ENCODE measurements around the gene LCT.

Gene LCT

DNA sequence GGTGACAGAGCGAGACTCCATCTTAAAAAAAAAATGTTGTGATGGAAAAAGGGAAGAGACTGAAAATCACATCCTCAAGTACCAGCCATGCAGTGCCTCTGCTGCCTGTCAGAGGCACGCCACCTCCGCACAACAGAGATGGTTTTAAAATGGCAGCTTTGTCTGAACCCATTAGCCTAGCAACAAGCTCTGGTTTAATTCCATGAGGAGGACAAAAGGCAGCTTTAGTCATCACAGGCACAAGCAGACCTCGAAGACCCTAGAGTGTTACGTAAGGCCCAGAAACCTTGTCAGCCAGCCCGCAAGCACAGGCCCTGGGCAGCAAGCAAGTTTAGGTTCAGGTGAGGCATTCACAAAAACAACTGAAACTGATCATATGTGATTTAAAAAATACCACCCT is 10.4 kb downstream of the LCT start:
- H3K79me2 ChIP-seq (ENCODE audit: low read length), result no peaks in the 10 kb centered on the region
- no peak overlapping the region for H3K4me3 ChIP-seq (ENCODE audit: low read length)
- no peak overlapping the region for H3K27ac ChIP-seq (ENCODE audit: low read length)
- no peaks in the 10 kb centered on the region for H3K9me3 ChIP-seq (ENCODE audit: insufficient read depth, low read length)
- peaks cover 13% of the 10 kb centered on the region for H3K36me3 ChIP-seq (replicated peaks; ENCODE audit: low read depth, low read length)
- H3K4me1 ChIP-seq (ENCODE audit: low read length), result no peaks in the 10 kb centered on the region
- no peaks in the 10 kb centered on the region for H4K20me1 ChIP-seq (ENCODE audit: insufficient read depth, low read length)
- TF ChIP-seq, protein P1, sequence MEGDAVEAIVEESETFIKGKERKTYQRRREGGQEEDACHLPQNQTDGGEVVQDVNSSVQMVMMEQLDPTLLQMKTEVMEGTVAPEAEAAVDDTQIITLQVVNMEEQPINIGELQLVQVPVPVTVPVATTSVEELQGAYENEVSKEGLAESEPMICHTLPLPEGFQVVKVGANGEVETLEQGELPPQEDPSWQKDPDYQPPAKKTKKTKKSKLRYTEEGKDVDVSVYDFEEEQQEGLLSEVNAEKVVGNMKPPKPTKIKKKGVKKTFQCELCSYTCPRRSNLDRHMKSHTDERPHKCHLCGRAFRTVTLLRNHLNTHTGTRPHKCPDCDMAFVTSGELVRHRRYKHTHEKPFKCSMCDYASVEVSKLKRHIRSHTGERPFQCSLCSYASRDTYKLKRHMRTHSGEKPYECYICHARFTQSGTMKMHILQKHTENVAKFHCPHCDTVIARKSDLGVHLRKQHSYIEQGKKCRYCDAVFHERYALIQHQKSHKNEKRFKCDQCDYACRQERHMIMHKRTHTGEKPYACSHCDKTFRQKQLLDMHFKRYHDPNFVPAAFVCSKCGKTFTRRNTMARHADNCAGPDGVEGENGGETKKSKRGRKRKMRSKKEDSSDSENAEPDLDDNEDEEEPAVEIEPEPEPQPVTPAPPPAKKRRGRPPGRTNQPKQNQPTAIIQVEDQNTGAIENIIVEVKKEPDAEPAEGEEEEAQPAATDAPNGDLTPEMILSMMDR (IDR thresholded peaks at IDR 0.05; ENCODE audit: low read depth, low read length), result no peak
- no peak for TF ChIP-seq EZH2phosphoT487 (IDR thresholded peaks at IDR 0.05; ENCODE audit: low read depth)
- no peak overlapping the region for H3K9ac ChIP-seq (ENCODE audit: low read length)
- H2AFZ ChIP-seq (ENCODE audit: low read depth, low read length), result no peak overlapping the region
- H3K27me3 ChIP-seq (ENCODE audit: low read depth, low read length), result no peaks in the 10 kb centered on the region
- H3K4me2 ChIP-seq (ENCODE audit: low read length), result no peak overlapping the region

DNA sequence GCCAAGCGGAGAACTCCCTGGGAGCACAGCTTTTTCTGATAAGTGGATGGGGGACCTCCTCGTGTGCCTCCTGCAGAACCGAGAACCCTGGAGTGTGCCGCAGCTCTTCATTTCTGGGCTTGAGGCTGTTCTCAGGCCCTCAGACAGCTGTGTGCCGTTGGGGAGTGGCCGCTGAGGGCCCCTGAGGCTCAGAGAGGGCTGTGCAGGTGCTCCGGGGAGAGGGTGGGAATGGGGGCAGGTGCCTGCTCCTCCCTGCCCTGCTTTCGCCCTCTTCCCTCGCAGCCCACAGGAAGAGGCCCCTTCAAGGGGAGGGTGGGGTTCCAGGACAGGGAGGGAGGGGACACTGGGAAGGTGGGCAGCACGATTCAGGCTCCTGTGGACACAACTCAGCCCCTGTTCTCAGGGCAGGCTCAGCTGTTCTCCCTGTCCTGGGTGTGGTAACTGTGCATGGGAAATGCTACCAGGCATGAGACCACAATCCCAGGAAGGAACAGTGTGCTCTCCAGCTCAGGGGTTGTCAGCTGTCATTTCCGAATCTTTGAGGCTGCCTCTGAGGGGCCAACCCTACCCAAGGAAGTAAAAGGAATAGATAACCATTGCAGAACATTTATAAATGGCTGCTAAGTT is 11.3 kb downstream of the LCT start:
- H3K9ac ChIP-seq (ENCODE audit: low read length), result no peak overlapping the region
- no peaks in the 10 kb centered on the region for H4K20me1 ChIP-seq (ENCODE audit: insufficient read depth, low read length)
- no peak overlapping the region for H3K4me2 ChIP-seq (ENCODE audit: low read length)
- H3K27me3 ChIP-seq (ENCODE audit: low read depth, low read length), result no peaks in the 10 kb centered on the region
- H3K4me1 ChIP-seq (ENCODE audit: low read length), result no peaks in the 10 kb centered on the region
- H3K36me3 ChIP-seq (replicated peaks; ENCODE audit: low read depth, low read length), result peaks cover 13% of the 10 kb centered on the region
- H3K79me2 ChIP-seq (ENCODE audit: low read length), result no peaks in the 10 kb centered on the region
- H2AFZ ChIP-seq (ENCODE audit: low read depth, low read length), result no peak overlapping the region
- no peaks in the 10 kb centered on the region for H3K9me3 ChIP-seq (ENCODE audit: insufficient read depth, low read length)
- H3K4me3 ChIP-seq (ENCODE audit: low read length), result no peak overlapping the region
- TF ChIP-seq, protein P1 (IDR thresholded peaks at IDR 0.05; ENCODE audit: low read depth, low read length), result no peak
- TF ChIP-seq EZH2phosphoT487 (IDR thresholded peaks at IDR 0.05; ENCODE audit: low read depth), result no peak
- no peak overlapping the region for H3K27ac ChIP-seq (ENCODE audit: low read length)

DNA sequence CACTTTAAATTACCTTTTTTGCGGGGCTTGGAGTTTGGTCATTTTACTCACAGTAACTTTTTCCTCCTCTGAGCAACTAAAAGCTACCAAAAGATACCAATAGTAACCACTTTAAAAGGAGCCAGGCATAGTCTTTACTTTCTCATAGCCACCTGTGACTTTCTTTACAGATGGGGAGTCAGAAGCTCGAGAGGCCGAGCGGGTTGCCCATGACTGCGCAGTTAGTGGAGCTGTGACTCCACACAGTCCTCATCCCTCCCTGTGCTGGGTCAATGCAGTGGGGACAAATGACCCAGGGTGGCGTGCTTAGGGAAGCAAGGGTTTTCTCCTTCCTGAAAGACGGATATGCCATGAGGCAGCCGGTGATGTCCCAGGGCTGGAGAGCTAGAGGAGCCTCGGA is 11.9 kb downstream of the LCT start:
- Histone ChIP-seq H2AFZ (ENCODE audit: low read depth, low read length) (no peak overlapping the region), H3K9me3 (ENCODE audit: insufficient read depth, low read length) (no peaks in the 10 kb centered on the region), H3K27me3 (ENCODE audit: low read depth, low read length) (no peaks in the 10 kb centered on the region), H3K27ac (ENCODE audit: low read length) (no peak overlapping the region), H3K36me3 (replicated peaks; ENCODE audit: low read depth, low read length) (peaks cover 13% of the 10 kb centered on the region), H3K4me1 (ENCODE audit: low read length) (no peaks in the 10 kb centered on the region), H3K9ac (ENCODE audit: low read length) (no peak overlapping the region), H3K4me2 (ENCODE audit: low read length) (no peak overlapping the region), H3K79me2 (ENCODE audit: low read length) (no peaks in the 10 kb centered on the region), H4K20me1 (ENCODE audit: insufficient read depth, low read length) (no peaks in the 10 kb centered on the region), H3K4me3 (ENCODE audit: low read length) (no peak overlapping the region)
- no peak for TF ChIP-seq EZH2phosphoT487 (IDR thresholded peaks at IDR 0.05; ENCODE audit: low read depth)
- TF ChIP-seq, protein P1 (IDR thresholded peaks at IDR 0.05; ENCODE audit: low read depth, low read length), result no peak

DNA sequence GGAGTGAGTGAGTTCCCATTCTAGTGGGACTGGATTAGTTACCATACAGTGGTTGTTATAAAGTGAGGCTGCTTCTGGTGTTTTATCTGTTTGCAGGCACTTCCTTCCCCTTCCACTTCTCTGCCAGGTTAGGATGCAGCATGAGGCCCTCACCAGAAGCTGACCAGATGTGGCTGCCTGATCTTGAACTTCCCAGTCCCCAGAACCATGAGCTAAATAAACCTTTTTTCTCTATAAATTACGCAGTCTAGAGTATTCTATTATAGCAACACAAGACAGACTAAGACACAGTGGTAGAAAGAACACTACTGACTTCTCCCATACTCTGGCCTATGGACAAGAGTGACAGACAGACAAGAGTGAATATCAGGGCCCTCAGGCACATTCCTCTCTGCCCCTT is 14.1 kb downstream of the LCT start:
- Histone ChIP-seq H3K4me3 (ENCODE audit: low read length) (no peak overlapping the region), H3K27ac (ENCODE audit: low read length) (no peak overlapping the region), H2AFZ (ENCODE audit: low read depth, low read length) (no peak overlapping the region), H3K27me3 (ENCODE audit: low read depth, low read length) (no peaks in the 10 kb centered on the region), H3K79me2 (ENCODE audit: low read length) (no peaks in the 10 kb centered on the region), H4K20me1 (ENCODE audit: insufficient read depth, low read length) (no peaks in the 10 kb centered on the region), H3K36me3 (replicated peaks; ENCODE audit: low read depth, low read length) (peaks cover 19% of the 10 kb centered on the region), H3K4me2 (ENCODE audit: low read length) (no peak overlapping the region), H3K9me3 (ENCODE audit: insufficient read depth, low read length) (no peaks in the 10 kb centered on the region), H3K9ac (ENCODE audit: low read length) (no peak overlapping the region), H3K4me1 (ENCODE audit: low read length) (no peaks in the 10 kb centered on the region)
- TF ChIP-seq, protein P1 (IDR thresholded peaks at IDR 0.05; ENCODE audit: low read depth, low read length), result no peak
- TF ChIP-seq EZH2phosphoT487 (IDR thresholded peaks at IDR 0.05; ENCODE audit: low read depth), result no peak
